Stimulated activated CD4-positive, alpha-beta T cell treated with anti-CD3 and anti-CD28 coated beads, TNF-alpha, amount 100 ng/mL, for 48 hours (primary cell): ENCODE measurements around the gene SRPK3.

Experiments
- DNase-seq, 3 donors: peaks; one replicate each; pipeline ENCODE4 v3.0.0-alpha.2; 2020; ENCODE audit warnings: low read depth in 3 of 3

Gene SRPK3

DNA sequence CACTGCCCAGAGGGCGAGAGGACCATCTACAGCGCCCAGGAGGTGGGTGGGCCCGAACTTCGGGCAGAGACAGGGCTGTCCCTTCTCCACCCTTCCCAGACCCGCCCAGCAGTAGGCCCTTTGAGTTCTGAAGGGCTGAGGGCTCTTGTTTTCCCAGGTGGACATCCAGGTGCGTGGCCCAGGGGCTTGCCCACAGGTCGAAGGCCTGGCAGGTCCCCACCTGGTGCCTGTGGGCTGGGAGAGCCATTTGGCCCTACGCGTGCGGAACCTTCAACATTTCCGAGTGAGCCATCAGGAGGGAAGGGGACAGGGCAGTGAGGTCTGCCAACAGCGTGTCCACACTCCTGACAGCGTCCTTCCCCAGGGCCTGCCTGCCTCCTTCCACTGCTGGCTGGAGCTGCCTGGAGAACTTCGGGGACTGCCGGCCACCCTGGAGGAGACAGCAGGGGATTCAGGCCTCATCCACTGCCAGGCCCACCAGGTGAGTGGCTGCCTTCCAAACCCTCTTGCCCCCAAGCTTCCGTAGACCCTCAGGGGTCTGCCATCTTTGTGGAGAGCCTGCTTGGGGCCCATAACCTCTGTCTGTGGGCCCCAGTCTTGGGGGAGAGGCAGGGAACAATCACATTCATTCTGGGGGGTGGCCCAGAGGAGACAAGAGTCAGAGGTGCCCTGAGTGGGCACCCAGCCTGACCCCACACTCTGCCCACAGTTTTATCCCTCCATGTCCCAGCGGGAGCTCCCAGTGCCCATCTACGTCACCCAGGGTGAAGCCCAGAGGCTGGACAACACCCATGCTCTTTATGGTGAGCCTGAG lies 10.0 kb upstream of the SRPK3 start:
- DNase-seq = no peak

DNA sequence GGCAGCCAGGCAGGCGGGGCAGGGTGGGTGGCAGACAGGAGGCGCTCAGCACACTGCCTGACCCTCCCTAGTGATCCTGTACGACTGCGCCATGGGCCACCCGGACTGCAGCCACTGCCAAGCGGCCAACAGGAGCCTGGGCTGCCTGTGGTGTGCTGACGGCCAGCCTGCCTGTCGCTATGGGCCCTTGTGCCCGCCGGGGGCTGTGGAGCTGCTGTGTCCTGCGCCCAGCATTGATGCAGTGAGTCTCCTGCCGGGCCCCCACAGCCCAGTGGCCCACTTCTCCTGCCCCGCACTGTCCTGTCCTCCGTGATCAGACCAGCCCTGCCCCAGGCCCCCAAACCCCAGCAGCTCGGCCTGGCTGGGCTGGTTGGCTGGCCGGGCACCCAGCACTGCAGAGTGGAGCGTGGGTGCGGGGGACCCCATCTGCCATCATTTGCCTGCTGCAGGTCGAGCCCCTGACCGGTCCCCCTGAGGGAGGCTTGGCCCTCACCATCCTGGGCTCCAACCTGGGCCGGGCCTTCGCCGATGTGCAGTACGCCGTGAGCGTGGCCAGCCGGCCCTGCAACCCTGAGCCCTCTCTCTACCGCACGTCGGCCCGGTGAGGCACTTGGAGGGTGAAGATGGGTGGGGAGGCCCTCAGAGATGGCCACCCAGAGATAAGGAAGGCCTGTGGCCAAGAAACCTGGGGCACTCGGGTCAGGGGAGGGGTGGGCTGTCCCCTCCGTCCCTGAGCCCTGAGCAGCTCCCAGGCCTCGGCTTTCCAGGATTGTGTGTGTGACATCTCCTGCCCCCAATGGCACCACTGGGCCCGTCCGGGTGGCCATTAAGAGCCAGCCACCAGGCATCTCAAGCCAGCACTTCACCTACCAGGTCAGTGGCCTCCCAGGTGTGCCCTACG lies 9.2 kb upstream of the SRPK3 start:
- no peak for DNase-seq

DNA sequence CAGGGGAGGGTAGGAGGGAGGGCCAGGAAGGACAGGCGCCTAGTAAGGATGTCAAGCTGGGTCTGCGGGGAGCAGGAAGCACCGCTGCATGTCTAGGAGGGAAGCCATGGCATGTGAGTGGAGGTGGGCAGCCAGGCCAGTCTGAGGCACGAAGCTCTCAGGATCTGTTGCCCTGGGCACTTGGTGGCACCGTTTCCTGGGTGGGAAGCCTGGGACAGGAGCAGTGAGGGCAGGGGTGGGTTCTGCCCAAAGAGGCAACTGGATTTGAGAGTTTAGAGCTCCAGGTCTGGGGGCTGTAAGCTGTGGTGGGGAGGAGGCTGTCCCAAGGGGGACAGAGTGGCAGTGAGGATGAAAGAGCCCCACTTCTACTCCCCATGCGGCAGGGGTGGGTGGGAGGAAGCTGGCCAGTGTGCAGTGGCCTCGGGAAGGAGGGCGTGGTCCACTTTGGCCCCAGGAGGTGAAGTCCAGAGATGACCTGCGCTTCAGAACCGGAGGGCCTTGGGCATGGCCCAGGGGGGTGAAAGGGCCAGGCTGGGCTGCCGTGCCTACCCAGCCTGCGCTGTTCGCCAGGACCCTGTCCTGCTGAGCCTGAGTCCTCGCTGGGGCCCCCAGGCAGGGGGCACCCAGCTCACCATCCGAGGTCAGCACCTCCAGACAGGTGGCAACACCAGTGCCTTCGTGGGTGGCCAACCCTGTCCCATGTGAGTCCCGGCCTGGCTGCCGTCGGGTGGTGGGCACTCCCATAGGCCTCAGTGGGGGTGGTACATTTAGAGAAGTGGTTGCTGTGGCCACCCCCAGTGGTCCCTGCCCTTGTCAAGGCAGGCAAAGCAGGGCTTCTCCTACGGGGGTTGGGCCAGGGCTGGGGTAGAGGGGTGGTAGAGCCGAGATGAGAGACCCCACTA lies 8.3 kb upstream of the SRPK3 start:
- DNase-seq = no peak

DNA sequence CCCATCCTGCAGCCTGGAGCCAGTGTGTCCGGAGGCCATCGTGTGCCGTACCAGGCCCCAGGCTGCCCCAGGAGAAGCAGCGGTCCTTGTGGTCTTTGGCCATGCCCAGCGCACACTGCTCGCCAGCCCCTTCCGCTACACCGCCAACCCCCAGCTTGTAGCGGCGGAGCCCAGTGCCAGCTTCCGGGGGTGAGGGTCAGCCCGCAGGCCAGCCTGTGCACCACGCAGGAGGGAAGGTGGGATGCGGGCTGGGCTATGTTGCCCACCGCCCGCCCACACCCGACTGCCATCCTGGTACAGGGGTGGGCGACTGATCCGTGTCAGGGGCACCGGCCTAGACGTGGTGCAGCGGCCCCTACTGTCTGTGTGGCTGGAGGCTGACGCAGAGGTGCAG lies 7.6 kb upstream of the SRPK3 start:
- no peak for DNase-seq

DNA sequence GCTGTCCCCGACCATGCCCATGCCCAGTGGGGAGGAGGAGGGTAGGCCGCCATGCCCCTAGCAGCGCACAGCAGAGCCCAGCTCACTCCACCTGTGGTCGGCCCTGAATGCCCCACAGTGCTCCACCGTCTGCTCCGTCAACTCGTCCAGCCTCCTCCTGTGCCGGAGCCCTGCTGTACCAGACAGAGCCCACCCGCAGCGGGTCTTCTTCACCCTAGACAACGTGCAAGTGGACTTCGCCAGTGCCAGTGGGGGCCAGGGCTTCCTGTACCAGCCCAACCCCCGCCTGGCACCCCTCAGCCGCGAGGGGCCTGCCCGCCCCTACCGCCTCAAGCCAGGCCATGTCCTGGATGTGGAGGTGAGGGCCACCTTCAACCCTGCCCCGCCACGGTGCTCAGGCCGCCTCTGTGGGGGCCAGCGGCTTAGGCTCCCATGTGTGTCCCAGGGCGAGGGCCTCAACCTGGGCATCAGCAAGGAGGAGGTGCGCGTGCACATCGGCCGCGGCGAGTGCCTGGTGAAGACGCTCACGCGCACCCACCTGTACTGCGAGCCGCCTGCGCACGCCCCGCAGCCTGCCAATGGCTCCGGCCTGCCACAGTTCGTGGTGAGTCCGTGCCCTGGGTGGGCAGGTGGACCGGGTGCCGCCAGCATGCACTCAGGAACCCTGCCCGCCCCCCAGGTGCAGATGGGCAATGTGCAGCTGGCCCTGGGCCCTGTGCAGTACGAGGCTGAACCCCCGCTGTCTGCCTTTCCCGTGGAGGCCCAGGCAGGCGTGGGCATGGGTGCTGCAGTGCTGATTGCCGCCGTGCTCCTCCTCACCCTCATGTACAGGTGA lies 6.9 kb upstream of the SRPK3 start:
- no peak for DNase-seq

DNA sequence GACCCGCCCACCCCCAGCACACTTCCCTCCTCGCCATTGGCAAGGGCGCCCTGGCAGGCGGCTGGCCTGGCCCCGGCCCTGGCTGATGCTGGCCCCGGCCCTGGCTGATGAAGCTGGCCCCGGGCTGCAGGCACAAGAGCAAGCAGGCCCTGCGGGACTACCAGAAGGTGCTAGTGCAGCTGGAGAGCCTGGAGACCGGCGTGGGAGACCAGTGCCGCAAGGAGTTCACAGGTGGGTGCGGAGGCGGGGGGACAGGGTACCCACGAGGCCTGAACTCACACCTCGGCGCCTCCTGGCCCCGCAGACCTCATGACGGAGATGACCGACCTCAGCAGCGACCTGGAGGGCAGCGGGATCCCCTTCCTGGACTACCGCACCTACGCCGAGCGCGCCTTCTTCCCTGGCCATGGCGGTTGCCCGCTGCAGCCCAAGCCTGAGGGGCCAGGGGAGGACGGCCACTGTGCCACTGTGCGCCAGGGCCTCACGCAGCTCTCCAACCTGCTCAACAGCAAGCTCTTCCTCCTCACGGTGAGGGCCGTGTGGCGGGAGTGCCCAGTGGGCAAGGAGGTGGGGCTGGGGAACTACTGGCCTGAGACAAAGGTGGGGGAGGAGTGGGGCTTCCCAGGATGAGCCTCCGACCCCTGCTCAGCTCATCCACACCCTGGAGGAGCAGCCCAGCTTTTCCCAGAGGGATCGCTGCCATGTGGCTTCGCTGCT lies 6.1 kb upstream of the SRPK3 start:
- no peak for DNase-seq

DNA sequence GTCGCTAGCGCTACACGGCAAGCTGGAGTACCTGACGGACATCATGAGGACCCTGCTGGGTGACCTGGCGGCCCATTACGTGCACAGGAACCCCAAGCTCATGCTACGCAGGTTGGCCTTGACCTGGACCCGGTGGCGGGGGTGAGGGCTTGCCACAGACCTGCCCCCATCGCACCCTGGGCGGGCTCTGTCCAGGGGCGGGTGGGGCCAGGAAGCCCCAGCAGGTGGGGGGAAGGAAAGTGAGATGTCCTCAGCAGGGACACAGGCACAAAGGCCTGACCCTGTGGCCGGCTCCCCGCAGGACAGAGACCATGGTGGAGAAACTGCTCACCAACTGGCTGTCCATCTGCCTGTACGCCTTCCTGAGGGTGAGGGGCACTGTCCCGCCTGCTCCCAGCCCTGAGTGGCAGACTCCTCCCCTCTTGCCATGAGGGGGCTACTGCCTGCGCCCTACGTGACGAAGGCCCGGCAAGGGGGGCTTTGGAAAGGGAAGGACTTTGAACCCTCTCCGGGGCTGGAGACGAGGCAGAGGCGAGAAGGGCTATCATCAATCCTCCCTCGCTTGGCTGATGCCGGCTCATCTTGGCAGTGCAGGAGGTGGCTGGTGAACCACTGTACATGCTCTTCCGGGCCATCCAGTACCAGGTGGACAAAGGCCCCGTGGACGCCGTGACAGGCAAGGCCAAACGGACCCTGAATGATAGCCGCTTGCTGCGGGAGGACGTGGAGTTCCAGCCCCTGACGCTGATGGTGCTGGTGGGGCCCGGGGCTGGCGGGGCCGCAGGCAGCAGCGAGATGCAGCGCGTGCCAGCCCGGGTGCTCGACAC lies 5.3 kb upstream of the SRPK3 start:
- no peak for DNase-seq

DNA sequence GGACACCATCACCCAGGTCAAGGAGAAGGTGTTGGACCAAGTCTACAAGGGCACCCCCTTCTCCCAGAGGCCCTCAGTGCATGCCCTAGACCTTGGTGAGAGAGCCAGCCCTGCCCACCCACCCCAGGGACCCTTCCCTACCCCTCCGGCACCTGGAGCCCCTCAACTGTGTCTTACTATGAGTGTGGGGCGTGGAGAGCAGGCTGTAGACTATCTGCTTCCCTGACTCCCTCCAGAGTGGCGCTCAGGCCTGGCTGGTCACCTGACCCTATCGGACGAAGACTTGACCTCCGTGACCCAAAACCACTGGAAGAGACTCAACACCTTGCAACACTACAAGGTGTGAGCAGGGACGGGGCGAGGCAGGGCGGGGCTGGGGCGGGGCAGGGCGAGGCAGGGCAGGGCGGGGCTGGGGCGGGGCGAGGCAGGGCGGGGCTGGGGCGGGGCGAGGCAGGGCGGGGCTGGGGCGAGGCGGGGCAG lies 4.7 kb upstream of the SRPK3 start:
- DNase-seq = no peak

DNA sequence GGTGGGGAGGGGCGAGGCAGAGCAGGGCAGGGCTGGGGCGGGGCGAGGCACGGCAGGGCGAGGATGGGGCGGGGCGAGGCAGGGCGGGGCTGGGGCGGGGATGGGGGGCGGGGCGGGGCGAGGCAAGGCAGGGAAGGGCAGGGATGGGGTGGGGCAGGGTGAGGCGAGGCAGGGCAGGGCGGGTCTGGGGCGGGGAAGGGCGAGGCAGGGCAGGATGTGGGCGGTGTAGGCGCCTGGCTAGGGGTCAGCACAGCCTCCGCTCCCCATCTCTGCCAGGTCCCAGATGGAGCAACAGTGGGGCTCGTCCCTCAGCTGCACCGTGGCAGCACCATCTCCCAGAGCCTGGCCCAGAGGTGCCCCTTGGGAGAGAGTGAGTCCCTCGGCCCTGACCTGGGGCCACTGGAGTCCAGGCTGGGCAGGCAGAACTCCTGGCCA lies 4.2 kb upstream of the SRPK3 start:
- no peak for DNase-seq

DNA sequence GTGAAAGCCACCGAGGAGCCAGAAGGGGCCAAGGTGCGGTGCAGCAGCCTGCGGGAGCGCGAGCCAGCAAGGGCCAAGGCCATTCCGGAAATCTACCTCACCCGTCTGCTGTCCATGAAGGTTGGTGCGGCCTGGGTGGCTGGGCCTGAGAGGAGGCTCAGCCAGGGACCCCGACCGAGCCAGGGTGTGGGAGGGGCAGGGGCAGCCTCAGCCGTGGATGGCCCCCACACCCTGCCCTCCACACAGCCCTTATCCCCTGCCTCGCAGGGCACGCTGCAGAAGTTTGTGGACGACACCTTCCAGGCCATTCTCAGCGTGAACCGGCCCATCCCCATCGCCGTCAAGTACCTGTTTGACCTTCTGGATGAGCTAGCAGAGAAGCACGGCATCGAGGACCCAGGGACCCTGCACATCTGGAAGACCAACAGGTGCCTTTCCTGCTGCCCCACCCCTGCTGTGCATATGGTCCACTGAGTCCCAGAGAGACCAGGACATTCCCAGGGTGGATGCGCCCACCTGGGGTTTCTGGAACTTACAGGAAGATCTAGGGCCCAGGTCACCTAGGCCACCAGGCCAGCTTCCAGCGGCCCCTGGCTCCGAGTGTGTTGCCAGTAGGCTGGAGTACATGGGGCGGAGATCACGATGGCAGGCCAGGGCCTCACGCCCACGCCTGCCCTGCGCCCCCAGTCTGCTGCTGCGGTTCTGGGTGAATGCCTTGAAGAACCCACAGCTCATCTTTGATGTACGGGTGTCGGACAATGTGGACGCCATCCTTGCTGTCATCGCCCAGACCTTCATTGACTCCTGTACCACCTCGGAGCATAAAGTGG lies 3.4 kb upstream of the SRPK3 start:
- no peak for DNase-seq

DNA sequence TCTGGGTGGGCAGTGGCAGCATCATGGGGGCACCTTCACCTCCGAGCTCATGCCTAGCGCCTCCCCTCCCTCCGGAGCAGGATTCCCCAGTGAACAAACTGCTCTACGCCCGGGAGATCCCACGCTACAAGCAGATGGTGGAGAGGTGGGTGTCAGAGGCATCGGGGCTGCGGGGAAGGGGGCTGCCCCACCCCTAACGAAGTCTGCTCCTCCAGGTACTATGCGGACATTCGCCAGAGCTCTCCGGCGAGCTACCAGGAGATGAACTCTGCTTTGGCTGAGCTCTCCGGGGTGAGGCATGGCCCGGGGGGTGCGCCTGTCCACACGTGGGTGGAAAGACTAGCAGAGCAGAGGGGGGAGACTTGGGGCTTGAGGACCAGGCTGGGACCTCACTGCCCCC lies 2.7 kb upstream of the SRPK3 start:
- no peak for DNase-seq

DNA sequence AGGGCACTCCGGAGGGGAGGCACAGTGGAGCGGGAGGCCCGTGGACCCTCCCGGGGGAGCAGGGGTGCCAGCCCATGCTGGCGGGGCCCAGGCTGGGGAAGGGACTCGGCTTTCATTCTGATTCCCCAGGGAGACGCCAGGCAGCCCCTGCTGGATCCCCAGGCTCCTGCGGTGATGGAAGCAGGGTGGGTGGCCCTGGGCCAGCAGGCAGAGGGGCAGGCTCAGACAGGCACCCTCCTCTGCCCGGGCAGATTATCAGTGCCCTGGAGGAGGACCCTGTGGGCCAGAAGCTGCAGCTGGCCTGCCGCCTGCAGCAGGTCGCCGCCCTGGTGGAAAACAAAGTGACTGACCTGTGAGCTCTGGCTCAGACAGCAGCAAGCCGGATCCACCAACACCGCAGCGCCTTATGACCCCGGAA lies 2.1 kb upstream of the SRPK3 start:
- no peak for DNase-seq

DNA sequence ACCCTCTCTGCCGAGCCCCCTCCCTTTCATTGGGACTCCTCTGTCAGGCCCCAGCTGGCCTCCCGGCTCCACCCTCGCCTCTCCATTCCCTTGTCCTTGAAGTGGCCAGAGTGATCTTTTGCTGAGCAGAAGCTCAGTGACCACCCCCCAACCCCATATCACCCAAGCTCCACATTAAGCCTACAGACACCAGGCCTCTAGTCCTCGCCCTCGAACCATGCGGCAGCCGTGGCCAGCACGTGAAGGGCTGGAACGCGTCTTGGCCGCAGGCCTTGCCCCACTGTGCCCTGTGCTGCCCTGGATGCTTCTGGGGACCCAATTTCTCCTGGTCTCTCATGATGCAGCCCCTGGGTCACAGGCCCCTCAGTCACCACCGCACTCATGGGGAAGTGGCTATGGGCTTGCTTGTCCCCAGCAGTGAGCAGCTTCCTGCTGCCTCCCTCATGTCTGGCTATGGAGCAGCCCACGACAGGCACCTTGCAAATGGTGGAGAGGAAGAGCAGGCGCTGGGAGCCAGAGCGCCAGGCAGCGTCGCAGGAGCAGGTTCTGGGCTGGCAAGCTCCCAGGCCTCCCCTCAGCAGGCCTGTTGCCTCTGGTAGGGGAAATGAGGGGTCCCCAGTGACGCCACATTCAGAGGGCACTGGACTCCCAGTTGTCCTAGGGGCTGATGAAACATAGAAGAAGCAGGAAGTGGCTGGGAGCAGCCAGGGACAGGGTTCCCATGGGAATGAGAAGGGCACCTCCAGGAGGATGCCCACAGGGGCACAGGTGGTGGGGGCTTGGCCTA lies 757 bp upstream of the SRPK3 start:
- no peak for DNase-seq

DNA sequence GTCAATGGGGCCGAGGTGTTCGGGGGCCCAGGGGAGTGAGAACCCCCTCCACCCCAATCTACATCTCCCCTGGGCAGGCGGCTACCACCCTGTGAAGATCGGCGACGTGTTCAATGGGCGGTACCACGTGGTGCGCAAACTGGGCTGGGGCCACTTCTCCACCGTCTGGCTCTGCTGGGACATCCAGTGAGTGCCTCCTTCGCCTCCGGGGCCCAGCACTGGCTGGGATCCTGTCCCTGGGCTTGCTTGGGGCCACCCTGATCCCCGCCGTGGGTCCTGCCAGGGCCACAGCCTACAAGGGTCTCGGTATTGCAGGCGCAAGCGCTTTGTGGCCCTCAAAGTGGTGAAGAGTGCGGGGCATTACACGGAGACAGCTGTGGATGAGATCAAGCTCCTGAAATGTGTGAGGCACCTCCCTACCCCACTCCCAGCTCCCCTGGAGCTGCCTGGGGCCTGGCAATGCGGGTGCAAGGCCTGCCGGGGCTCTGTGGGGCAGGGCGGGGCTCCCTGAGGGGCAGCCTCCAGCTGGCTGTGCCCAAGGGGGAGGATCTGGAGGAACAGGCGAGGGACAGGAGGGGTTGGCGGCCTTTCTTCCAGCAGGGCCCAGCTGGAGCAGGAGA lies 697 bp downstream of the SRPK3 start:
- DNase-seq = no peak

DNA sequence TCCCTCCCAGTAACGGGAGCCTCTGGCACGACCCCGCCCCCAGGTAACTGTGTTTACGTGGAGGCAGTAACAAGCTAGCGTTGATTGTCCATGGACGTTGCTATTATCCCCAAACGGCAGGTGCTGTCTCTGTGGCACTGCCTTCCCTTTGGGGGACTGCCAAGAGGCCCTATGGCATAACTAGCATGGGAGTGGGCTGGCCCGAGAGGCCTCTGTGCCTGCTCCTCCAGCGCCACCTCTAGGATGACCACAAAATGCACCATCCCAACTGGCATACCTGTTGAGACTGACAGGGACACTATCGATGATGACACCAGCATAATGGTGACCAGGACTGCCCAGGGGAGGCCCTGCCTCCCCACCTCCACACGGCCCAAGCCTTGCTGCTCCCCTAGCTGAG lies 1.5 kb downstream of the SRPK3 start:
- DNase-seq = no peak

DNA sequence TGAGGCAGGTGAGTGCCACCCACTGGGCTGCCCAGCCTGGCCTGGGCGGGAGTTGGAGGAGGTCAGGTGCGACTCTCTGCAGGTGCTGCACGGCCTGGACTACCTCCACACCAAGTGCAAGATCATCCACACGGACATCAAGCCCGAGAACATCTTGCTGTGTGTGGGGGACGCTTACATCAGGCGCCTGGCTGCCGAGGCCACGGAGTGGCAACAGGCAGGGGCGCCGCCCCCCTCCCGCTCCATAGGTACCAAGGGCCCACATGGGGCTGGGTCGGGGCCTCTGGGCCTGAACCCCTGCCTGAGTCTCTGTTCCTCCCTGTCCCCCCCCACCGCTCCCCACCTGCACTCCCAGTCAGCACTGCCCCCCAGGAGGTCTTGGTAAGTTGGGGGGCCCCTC lies 2.0 kb downstream of the SRPK3 start:
- no peak for DNase-seq

DNA sequence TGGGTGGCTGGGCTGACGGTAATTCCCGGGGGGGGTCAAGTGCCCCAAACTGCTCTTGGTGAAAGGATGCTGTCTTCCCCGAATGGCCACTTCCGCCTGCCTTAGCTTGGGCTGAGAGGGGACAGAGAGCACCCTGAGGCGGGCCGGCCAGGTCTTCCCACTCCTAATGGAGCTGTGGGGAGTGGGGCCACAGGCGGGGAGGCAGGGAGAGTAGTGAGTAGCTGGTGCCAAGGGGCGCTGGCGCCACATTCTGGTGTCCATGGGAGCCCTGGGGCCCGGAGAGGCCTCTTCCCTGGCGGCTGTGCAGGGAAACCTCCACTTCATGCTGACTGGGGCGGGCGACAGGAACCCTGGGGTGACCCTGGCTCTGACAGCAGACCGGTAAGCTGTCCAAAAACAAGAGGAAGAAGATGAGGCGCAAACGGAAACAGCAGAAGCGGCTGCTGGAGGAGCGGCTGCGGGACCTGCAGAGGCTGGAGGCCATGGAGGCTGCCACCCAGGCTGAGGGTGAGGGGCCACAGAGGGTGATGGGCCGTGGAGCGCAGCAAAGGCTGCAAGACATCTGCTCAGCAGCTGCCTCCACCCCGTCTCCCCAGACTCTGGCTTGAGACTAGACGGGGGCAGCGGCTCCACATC lies 2.7 kb downstream of the SRPK3 start:
- DNase-seq = no peak
